Chondrocyte (in vitro differentiated cells): Measurements from ENCODE around the gene POLD1. TPM values are rescaled to one million over a fixed set of nuclear protein-coding genes. Genes with fewer than 3 reads are reported as not detected.

Experiments used
- DNase-seq: peaks from one replicate; pipeline ENCODE4 v3.0.0; 2021; ENCODE audit warnings: mixed read lengths, low spot score
- H3K27ac Mint-ChIP-seq: one replicate; pipeline ENCODE4 v1.8.0; 2021; ENCODE audit warnings: mild to moderate bottlenecking, moderate library complexity, mixed read lengths; ENCODE audit not compliant: unreplicated experiment
- H3K27me3 Mint-ChIP-seq: 2 replicates; pipeline ENCODE4 v1.8.0; 2021; ENCODE audit warnings: low read depth, mixed read lengths
- H3K36me3 Mint-ChIP-seq: 2 replicates; pipeline ENCODE4 v1.8.0; 2021; ENCODE audit warnings: low read depth, mixed read lengths
- H3K4me1 Mint-ChIP-seq: 2 replicates; pipeline ENCODE4 v1.8.0; 2021; ENCODE audit warnings: low read depth, mild to moderate bottlenecking, mixed read lengths
- H3K4me3 Mint-ChIP-seq: one replicate; pipeline ENCODE4 v1.8.0; 2021; ENCODE audit warnings: mild to moderate bottlenecking, moderate library complexity, mixed read lengths; ENCODE audit not compliant: unreplicated experiment
- H3K9me3 Mint-ChIP-seq: 2 replicates; pipeline ENCODE4 v1.8.0; 2021; ENCODE audit warnings: low read depth, mixed read lengths
- total RNA-seq: library from RNA; stranded (reverse); gene quantifications from 3 replicates; pipeline ENCODE4 v1.2.1, GENCODE V29; 2021
- TF ChIP-seq, protein P1 (sequence below): fragments of 200-600 bp; sonication (generic); IDR thresholded peaks from 2 replicates; pipeline ENCODE4 v1.5.0; 2021; ENCODE audit warnings: antibody characterized with exemption, mild to moderate bottlenecking, moderate library complexity

Gene POLD1
- total RNA-seq, 1 donor from 2014 or later = 15.8 TPM

DNA sequence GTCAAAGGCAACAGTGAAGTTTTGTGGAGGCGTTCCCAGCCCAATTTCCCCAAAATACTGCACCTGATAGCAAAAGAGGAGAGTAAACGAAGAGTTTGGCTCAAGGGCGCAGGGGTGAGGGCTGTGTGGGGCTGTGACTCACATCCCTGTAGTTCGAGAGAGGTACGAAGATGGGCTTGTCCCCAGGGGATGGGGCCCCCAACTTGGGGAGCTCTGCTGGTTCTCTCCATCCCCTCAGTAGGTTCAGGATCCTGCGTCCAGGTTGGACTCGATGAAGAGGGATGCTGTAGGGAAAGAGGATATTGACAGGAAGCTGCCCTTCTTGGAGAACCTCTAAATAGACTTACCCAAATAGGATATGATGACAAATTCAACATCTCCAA is 22.1 kb upstream of the POLD1 start:
- peak; percentile 46 for DNase-seq
- no peaks in the 10 kb centered on the region for H3K36me3 Mint-ChIP-seq
- peaks cover 4% of the 10 kb centered on the region for H3K4me1 Mint-ChIP-seq
- TF ChIP-seq, protein P1, sequence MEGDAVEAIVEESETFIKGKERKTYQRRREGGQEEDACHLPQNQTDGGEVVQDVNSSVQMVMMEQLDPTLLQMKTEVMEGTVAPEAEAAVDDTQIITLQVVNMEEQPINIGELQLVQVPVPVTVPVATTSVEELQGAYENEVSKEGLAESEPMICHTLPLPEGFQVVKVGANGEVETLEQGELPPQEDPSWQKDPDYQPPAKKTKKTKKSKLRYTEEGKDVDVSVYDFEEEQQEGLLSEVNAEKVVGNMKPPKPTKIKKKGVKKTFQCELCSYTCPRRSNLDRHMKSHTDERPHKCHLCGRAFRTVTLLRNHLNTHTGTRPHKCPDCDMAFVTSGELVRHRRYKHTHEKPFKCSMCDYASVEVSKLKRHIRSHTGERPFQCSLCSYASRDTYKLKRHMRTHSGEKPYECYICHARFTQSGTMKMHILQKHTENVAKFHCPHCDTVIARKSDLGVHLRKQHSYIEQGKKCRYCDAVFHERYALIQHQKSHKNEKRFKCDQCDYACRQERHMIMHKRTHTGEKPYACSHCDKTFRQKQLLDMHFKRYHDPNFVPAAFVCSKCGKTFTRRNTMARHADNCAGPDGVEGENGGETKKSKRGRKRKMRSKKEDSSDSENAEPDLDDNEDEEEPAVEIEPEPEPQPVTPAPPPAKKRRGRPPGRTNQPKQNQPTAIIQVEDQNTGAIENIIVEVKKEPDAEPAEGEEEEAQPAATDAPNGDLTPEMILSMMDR = no peak
- H3K27me3 Mint-ChIP-seq = peaks cover 9% of the 10 kb centered on the region
- no peak overlapping the region for H3K27ac Mint-ChIP-seq
- H3K9me3 Mint-ChIP-seq = no peaks in the 10 kb centered on the region
- no peak overlapping the region for H3K4me3 Mint-ChIP-seq

DNA sequence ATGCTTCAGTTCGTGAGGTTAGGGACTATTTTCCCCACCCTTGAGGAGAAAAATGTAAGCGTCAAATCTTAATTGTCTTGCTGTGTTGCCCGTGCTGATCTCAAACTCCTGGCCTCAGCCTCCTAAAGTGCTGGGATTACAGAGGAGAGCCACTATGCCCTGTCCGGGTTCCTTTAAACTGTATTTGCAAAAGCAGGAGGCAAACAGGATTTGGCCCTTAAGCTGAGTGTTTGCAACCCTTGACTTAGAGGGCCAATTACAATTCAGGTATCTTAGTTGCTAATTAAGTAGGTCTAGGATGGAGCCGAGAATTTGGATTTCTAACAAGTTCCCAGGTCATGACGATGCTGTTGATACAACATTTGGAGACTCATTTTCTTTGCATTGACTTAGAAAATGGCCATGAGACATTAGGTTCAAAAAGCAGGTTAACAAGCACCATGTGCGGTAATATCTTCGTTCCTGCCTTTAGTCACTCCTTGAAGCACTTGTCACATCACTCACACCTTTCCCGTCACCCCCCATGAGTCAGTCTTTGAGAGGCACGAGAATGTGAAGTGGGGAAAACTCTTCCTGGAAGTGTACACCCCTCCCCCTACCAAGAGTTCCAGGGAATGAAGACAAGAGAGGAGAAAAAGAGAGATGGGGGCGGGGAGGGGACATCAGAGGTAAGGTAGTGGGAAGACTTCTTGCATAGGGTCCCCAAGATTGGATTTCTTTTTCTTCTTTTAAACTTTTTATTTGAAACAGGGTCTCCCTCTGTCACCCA is 21.3 kb upstream of the POLD1 start:
- peaks cover 9% of the 10 kb centered on the region for H3K27me3 Mint-ChIP-seq
- no peaks in the 10 kb centered on the region for H3K4me1 Mint-ChIP-seq
- DNase-seq = peak; percentile 14
- H3K27ac Mint-ChIP-seq = no peak overlapping the region
- TF ChIP-seq, protein P1 = no peak
- H3K4me3 Mint-ChIP-seq = no peak overlapping the region
- H3K36me3 Mint-ChIP-seq = no peaks in the 10 kb centered on the region
- no peaks in the 10 kb centered on the region for H3K9me3 Mint-ChIP-seq

- H3K4me3 Mint-ChIP-seq = no peak within 1 kb of the TSS
- H3K27ac Mint-ChIP-seq = no peak within 1 kb of the TSS
- no peaks in the 10 kb centered on the region for H3K36me3 Mint-ChIP-seq
- DNase-seq = no peak
- H3K9me3 Mint-ChIP-seq = no peaks in the 10 kb centered on the region
- peaks cover 5% of the 10 kb centered on the region for H3K27me3 Mint-ChIP-seq
- H3K4me1 Mint-ChIP-seq = peaks cover 13% of the 10 kb centered on the region
- TF ChIP-seq, protein P1 = no peak
Measured at GRCh38 chr19:50365434-50366306, 18.5 kb upstream of the POLD1 start, which contains the start of gene NAPSA. Gene NAPSA, minus strand, starts transcription at chr19:50365639. Its CDS starts 18 bp downstream, at chr19:50365621.

GRCh38 chr19:50368649-50369570 is 15.2 kb upstream of the POLD1 start:
- peak; percentile 70 for DNase-seq
- Mint-ChIP-seq H3K4me1 (peaks cover 13% of the 10 kb centered on the region), H3K27ac (peak overlapping the region; percentile 91), H3K9me3 (no peaks in the 10 kb centered on the region), H3K27me3 (no peaks in the 10 kb centered on the region), H3K4me3 (peak overlapping the region; percentile 89), H3K36me3 (no peaks in the 10 kb centered on the region)
- TF ChIP-seq, protein P1 = peak; percentile 97
